ENCODE data around the gene CCDC159.

Gene CCDC159

DNA sequence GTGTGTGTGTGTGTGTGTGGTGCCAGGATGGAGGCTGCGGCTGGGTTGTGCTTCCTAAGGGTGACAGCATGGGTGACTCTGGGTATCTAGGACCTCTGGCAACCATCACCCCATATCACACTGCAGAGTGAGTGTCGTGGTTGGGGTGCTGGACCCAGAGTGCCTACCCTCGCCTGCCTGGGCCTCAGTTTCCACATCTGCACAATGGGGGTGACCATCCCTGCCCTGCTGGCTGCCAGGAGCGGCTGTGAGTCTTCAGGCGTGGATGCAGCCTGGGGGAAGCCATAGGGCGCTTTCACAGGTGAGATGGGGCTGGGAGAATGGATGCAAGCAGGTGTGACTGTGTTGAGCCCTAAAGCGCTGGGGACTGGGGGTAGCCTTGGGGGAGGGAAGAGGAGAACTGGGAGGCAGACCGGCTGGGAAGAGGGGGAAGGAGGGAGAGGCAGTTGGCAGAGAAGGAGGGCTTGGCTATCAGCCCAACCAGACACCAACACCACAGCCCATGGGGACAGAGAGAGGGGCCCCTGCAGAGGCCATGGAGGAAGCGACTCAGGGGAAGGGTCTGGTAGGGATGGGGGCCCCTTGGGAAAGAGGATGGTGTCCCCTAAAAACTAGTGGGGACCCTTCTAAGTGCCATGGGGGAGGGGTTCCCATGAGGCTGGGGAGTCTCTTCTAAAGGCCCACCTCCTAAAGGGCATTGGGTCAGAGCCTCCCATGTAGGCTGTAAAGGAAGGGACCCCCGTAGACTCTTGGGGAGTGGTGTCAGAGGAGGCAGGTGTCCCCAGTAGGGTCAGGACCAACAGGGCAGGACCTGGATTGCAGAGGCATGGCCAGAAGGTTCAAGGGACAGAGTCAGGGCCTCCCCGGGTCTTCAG lies 10.6 kb downstream of the CCDC159 start:
- no peak for TF ChIP-seq TAF1 (IDR thresholded peaks at IDR 0.05; ENCODE audit: low read depth)
- TF ChIP-seq, protein P1, sequence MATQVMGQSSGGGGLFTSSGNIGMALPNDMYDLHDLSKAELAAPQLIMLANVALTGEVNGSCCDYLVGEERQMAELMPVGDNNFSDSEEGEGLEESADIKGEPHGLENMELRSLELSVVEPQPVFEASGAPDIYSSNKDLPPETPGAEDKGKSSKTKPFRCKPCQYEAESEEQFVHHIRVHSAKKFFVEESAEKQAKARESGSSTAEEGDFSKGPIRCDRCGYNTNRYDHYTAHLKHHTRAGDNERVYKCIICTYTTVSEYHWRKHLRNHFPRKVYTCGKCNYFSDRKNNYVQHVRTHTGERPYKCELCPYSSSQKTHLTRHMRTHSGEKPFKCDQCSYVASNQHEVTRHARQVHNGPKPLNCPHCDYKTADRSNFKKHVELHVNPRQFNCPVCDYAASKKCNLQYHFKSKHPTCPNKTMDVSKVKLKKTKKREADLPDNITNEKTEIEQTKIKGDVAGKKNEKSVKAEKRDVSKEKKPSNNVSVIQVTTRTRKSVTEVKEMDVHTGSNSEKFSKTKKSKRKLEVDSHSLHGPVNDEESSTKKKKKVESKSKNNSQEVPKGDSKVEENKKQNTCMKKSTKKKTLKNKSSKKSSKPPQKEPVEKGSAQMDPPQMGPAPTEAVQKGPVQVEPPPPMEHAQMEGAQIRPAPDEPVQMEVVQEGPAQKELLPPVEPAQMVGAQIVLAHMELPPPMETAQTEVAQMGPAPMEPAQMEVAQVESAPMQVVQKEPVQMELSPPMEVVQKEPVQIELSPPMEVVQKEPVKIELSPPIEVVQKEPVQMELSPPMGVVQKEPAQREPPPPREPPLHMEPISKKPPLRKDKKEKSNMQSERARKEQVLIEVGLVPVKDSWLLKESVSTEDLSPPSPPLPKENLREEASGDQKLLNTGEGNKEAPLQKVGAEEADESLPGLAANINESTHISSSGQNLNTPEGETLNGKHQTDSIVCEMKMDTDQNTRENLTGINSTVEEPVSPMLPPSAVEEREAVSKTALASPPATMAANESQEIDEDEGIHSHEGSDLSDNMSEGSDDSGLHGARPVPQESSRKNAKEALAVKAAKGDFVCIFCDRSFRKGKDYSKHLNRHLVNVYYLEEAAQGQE (IDR thresholded peaks at IDR 0.05; ENCODE audit: low read depth) = no peak
- TF ChIP-seq TEAD4 (IDR thresholded peaks at IDR 0.05) = no peak
- no peak for TF ChIP-seq EP300 (IDR thresholded peaks at IDR 0.05; ENCODE audit: borderline replicate concordance)
- no peak for TF ChIP-seq ZBTB7A (IDR thresholded peaks at IDR 0.05; ENCODE audit: low read depth)
- TF ChIP-seq RAD21 (IDR thresholded peaks at IDR 0.05; ENCODE audit: low read depth) = no peak
- no peak for TF ChIP-seq YY1 (IDR thresholded peaks at IDR 0.05; ENCODE audit: low read depth)
- no peak for TF ChIP-seq CEBPB (IDR thresholded peaks at IDR 0.05)
- TF ChIP-seq, protein P2, sequence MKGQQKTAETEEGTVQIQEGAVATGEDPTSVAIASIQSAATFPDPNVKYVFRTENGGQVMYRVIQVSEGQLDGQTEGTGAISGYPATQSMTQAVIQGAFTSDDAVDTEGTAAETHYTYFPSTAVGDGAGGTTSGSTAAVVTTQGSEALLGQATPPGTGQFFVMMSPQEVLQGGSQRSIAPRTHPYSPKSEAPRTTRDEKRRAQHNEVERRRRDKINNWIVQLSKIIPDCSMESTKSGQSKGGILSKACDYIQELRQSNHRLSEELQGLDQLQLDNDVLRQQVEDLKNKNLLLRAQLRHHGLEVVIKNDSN (IDR thresholded peaks at IDR 0.05) = no peak
- TF ChIP-seq, protein P3, sequence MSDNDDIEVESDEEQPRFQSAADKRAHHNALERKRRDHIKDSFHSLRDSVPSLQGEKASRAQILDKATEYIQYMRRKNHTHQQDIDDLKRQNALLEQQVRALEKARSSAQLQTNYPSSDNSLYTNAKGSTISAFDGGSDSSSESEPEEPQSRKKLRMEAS (IDR thresholded peaks at IDR 0.05) = no peak
- no peak for TF ChIP-seq FOXM1 (IDR thresholded peaks at IDR 0.05; ENCODE audit: borderline replicate concordance, low read depth)

DNA sequence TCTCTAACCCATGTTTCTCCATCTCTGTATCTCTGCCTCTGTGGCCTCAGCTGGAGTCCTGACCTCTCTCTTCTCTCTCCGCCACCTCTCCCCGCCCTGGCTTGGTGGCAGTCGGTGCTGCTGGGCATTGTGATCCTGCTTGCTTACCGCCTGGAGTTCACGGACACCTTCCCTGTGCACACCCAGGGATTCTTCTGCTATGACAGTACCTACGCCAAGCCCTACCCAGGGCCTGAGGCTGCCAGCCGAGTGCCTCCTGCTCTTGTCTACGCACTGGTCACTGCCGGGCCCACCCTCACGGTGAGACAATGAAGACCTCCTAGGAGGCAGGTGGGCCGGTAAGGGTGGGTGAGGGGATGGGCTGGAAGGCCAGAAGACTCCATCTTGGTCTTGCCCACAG lies 13.1 kb downstream of the CCDC159 start:
- TF ChIP-seq YY1 (IDR thresholded peaks at IDR 0.05; ENCODE audit: low read depth) (no peak), TEAD4 (IDR thresholded peaks at IDR 0.05) (no peak), TAF1 (IDR thresholded peaks at IDR 0.05; ENCODE audit: low read depth) (no peak), EP300 (IDR thresholded peaks at IDR 0.05; ENCODE audit: borderline replicate concordance) (no peak), CREB1 (IDR thresholded peaks at IDR 0.05; ENCODE audit: low read depth) (no peak), RAD21 (IDR thresholded peaks at IDR 0.05; ENCODE audit: low read depth) (no peak), ZBTB7A (IDR thresholded peaks at IDR 0.05; ENCODE audit: low read depth) (no peak), TCF12 (IDR thresholded peaks at IDR 0.05; ENCODE audit: low read depth) (no peak), NFIC (IDR thresholded peaks at IDR 0.05) (no peak), FOXM1 (IDR thresholded peaks at IDR 0.05; ENCODE audit: borderline replicate concordance, low read depth) (no peak), EGR1 (IDR thresholded peaks at IDR 0.05) (no peak), CEBPB (IDR thresholded peaks at IDR 0.05) (no peak)
- TF ChIP-seq, protein P3 (IDR thresholded peaks at IDR 0.05) = no peak
- TF ChIP-seq, protein P1 (IDR thresholded peaks at IDR 0.05; ENCODE audit: low read depth) = no peak
- TF ChIP-seq, protein P2 (IDR thresholded peaks at IDR 0.05) = no peak

- TF ChIP-seq YY1 (IDR thresholded peaks at IDR 0.05; ENCODE audit: low read depth) = no peak
- TF ChIP-seq, protein P1 (IDR thresholded peaks at IDR 0.05; ENCODE audit: low read depth) = peak; percentile 82
- TF ChIP-seq, protein P3 (IDR thresholded peaks at IDR 0.05) = peak; percentile 76
Observed at GRCh38 chr19:11361037-11361770, 14.9 kb downstream of the CCDC159 start.
